Stimulated activated CD8-positive, alpha-beta memory T cell treated with anti-CD3 and anti-CD28 coated beads, Interleukin-2, amount 100 ng/mL, for 48 hours (primary cell): Measurements from ENCODE around the gene LYRM4.

Source experiments
- DNase-seq, 2 donors: peaks; one replicate each; pipeline ENCODE4 v3.0.0-alpha.2; 2020; ENCODE audit warnings: low read depth in 2 of 2

Gene LYRM4

GRCh38 chr6:5146398-5146797 lies 114.4 kb downstream of the LYRM4 start:
- no peak for DNase-seq

DNA sequence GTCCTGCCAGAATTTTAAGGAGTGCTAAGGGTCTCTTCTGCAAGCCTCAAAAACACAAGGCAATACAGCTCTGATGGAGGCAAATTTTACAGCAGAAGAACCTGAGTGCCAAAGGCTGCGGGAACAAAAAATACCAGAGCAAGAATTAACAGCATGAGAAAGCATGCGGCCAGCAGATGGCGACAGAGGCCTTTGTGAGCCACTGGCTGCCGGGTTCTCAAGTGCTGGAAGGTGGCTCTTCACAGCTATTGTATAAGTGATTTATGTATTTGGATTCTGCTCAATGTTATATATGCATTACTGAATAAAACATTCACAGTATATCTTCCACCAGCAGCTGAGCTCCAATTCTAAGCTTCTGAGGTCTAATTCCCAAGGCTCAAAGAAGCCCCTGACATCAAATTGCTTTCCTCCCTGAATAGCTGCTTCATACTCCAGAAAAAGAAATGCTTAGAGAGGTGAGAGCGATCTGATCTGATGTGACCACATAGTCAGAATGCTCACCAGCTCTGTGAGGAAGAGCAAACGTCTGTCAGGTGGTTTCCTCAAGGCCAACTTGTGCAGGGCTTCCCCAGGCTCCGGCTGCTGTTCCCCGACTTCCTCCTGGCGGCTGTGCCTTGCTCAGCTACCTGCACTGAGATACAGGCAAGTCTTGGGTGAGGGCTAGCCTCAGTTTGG lies 117.0 kb downstream of the LYRM4 start:
- DNase-seq = peak; percentile 68 to 74

GRCh38 chr6:5142915-5143314 lies 117.8 kb downstream of the LYRM4 start:
- no peak for DNase-seq

GRCh38 chr6:5142131-5142530 lies 118.6 kb downstream of the LYRM4 start:
- DNase-seq = no peak

DNA sequence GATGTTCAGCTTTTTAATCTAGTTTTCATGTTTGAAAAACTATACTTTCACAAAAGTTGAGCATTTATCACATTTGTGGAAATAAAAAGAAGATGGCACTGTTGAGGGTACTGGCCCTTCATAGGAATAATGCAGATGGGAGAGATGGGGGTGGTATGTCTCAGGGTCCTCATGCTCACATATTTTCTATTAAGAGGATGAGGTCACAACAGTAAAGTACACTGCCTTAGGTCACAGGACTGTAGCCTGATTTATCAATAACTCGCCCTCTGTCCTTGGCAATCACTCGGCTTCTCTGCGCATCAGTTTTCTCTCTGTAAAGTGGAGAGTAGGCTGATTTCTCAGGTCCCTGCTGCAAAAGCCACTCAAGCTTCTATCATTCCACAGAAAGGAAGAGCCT lies 119.7 kb downstream of the LYRM4 start:
- no peak for DNase-seq

DNA sequence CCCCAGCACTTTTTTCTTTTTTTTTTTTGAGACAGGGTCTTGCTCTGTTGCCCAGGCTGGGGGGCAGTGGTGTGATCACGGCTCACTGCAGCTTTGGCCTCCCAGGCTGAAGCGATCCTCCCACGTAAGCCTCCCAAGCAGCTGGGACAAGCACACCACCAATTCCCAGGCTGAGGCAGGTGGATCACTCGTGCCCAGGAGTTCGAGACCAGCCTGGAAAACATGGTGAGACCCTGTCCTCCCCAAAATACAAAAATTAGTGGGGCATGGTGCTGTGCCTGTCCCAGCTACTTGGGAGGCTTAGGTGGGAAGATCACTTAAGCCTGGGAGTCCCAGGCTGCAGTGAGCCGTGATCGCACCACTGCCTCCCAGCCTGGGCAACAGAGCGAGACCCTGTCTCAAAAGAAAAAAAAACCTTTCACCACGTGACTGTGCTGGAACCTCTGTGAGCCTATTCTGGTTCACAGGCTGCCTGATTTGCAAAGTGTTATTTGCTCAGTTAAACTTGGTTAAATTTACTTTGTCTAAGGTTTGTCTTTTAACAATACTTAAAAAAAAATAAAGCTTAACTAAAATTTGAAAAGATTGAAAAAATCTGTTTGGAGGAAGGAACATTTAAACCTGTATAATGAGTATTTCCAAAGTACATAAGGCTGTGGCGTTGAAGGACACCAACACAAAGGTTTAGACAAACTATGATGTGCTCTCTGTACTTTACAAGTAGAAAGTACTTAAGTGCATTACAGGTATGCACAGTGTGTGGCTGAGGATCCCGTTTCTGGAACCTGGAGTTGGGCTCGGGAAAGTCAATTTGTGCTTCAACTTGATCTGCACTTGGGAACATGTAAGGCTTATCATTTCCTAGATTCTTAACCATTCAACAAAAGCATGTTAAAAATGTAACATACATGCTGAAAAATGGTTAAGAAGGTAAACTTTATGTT lies 120.7 kb downstream of the LYRM4 start:
- DNase-seq = no peak

DNA sequence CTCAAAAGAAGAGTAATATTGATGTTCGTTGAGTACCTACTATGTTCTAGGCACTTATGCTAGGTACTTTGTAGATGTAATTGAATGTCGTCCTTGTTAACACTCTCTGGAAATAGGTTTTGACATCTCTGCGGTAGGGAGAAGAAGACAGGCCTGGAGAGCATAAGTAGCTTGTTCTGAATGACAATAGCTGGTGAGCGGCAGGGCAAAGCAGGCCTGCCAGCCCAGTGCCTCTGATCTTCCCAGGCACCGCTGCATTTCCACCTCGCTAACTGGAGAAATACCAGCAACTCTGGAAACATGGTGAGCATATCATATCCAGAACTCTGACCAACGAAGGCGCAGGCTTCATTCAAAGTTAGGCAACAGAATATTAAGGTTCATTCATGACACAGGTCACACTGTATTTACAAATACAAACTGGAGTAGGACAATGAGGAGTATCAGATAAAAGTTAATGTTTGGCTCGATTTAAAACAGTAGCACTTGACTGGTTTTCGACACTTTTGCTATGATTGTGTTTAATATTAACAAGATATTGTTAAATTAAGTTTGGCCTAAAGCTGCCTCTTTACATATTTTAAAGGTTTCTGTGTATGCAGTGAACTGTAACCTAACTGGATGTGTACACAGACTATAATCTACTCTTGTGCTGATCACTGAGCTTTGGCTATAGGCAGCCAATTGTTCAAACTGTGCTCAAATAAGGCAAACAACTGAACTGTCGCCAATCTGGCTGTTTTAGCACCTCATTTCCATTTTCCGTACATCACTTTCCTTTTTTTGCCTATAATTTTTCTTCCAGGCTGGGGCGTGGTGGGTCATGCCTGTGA lies 121.5 kb downstream of the LYRM4 start:
- no peak for DNase-seq

DNA sequence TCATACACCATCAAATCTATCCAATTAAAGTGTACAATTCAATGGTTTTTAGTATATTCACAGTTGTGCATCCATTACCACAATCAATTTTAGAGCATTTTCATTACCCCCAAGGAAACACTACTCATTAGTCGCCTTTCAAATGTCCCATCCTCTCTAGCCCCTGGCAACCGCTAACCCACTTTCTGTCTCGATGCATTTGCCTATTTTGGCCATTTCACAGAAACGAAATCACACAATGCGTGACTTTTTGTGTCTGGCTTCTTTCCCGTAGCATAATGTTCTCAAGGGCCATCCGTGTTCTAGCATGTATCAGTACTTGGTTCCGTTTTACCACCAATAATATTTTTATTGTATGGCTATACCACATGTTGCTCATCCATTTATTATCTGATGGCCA lies 123.9 kb downstream of the LYRM4 start:
- DNase-seq = no peak

- DNase-seq = peak; percentile 14 to 25
Observed at GRCh38 chr6:5135788-5136376, 124.9 kb downstream of the LYRM4 start.

DNA sequence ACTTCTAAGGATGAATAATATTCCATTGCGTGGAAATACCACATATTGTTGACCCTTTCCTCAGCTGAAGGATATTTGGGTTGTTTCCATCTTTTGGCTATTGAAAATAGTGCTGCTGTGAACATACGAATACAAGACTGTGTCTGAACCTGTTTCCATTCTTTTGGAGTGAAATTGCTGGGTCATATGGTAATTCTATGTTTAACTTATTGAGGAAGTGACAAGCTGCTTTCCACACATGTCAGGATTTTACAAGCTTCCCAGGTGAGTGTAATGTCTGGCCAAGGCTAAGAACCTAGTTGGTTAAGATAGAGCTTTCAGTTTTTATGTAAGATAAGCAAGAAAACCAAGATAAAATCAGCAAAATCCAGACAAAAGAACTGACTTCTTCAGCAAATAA lies 126.8 kb downstream of the LYRM4 start:
- no peak for DNase-seq

GRCh38 chr6:5132731-5133130 lies 128.0 kb downstream of the LYRM4 start:
- DNase-seq = no peak

DNA sequence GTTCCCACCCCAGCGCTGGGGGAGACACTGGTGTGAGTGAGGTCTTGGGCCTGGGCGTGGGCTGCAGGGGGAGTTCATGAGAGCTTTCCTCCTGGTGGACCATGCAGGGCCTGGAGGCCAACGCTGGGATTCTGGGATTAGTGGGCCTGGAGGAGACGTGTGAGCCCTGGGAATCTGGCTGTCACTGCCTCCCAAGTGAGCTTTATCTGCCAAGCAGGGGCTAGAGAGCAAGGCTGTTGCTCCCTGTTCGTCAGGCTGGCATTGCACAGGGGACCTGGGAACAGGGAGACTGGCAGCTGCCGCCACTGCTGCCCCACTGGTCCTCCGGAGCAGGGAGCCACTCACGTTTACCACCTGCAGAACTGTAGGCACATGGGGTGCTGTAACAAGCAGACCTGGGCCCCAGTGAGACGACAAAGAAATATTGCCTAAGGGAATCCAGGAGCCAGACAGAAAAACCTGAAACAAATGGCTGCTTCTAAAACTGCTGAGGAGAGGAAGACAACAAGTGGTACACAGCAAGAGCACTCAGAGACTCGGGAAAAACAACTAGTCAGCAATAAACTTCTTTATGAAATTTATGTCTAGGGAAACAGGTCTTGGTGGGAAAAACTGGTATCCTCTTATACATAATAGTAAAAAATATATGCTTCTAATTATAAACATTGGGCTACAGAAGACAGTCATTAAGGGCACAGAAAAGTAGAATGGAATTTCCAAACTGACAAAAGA lies 130.4 kb downstream of the LYRM4 start:
- no peak for DNase-seq

- DNase-seq = no peak
Observed at GRCh38 chr6:5128351-5128750, 132.4 kb downstream of the LYRM4 start.

GRCh38 chr6:5127106-5127687 lies 133.6 kb downstream of the LYRM4 start:
- DNase-seq = no peak

DNA sequence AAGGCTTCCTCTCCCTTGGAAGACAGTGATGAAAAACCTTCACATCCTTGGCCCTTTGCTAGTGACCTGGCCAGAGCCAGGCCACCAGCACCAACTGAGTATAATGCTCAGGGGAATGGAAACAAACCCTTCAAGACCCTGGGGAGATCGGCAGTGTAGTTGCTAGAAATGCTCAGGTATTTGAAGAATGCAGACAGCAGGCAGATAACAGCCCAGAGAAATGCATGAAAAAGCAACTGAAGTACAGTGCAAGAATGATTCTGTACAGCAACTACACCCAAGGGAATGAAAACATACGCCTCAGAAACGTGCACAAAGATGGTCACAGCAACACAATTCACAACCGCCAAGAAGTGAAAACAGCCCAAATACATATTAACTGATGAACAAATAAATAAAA lies 134.5 kb downstream of the LYRM4 start:
- DNase-seq = no peak

DNA sequence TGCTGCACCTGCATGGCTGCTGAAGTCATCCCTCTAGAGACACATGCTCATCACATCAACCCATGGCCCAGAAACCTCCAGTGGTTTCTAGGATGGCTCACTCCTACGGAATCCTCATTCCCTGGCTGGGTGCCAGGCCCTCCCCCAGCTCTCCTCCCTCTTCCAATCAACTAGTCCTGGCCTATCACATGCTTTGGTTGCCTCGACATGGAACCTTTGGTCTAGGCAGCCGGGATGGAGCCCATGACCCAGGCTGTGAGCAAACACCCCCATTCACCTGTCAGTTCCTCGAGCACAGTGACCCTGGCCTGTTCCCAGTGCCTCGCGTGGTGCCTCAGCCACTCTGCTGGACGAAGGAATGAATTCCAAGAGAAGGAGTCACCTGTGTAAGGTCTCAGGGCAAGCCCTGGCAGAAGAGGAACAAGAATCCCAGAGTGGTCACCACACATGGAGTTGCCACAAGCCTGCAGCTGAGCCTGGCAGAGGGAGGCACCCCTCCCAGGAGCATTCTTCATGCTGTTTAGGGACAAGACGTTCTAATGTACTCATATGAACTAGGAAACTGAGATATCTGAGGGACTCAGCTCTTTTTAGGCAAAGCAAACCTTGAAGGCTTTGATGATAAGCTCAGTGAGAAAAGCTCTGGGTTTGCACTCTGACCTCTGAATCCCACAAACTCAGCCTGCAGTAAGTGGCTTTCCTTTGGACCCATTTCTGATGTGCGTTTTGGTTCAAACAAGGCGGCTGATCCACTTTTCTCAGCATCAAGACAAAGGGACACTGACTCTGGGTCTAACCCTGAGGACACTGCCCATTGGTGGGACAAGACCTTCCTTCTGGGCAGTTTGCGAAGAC lies 135.4 kb downstream of the LYRM4 start:
- no peak for DNase-seq

DNA sequence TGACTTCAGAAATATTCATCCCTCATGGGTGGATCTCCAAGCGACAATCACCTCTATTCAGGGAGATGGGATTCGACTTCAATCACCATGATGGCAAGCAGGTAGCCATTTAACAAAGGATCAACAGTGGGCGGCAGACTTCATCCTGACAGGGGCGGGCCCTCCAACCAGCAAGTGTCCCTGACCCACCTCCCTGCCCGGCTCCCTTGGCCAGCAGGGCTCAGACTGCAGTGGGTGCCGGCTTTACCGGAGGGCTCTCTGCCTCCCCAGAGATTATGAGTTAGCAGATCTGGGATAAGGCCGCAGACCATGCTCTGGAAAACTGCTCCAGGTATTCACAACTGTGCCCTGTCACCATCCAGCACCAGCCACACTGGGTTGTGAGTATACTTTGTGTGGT lies 136.2 kb downstream of the LYRM4 start:
- DNase-seq = no peak

- DNase-seq = no peak
Observed at GRCh38 chr6:5123296-5124143, 137.2 kb downstream of the LYRM4 start.
